ENCODE measurements around the gene GPC6.

GRCh38 chr13:93336728-93337127 lies 110.1 kb downstream of the GPC6 start:
- TF ChIP-seq CTCF (conservative IDR thresholded peaks at IDR 0.05; ENCODE audit: low read length) (no peak), EZH2phosphoT487 (IDR thresholded peaks at IDR 0.05; ENCODE audit: borderline replicate concordance, low read depth, low read length) (no peak)

All from OCI-LY7 (cell line).